ENCODE data around the gene ZNF639. TPM values are rescaled to one million over a fixed set of nuclear protein-coding genes. Genes with fewer than 3 reads are reported as not detected.

Gene ZNF639
- total RNA-seq, 1 experiment from 2014 or later: 44.1 TPM

DNA sequence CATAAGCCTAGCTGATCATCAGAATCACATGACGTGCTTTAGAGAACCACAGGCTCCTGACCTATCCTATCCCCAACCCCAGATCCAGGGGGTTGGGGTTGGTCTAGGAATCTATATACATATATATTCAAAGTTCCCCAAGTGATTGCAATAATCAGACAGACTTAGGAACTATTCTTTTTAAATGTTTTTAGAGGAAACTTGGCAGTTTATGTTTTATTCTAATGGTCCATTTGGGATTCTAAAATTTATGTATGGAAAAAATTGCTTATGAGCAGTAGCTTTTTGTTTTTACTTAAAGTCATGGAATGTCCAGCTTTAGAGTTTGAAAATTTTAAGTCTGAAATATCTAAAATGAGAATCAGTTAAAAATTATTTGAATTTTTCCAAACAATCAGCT, 46.8 kb downstream of the ZNF639 start:
- no peak overlapping the region for H3K27ac Mint-ChIP-seq
- H3K4ac ChIP-seq (ENCODE audit: low read depth, low read length): no peak overlapping the region

More for the DNA sequence above, 46.8 kb downstream of the ZNF639 start:
- no peak overlapping the region for H3K56ac ChIP-seq (ENCODE audit: insufficient read length, low read depth, low read length)
- no peak overlapping the region for H4K8ac ChIP-seq (replicated peaks; ENCODE audit: insufficient read length, low read depth, low read length)
- H3K27ac ChIP-seq (ENCODE audit: insufficient read length, low read depth, low read length): no peak overlapping the region
- no peak overlapping the region for H3T11ph ChIP-seq (ENCODE audit: low read length)
- H3K4me2 ChIP-seq (ENCODE audit: insufficient read depth, insufficient read length, low read length): no peak overlapping the region
- no peaks in the 10 kb centered on the region for H3K23me2 ChIP-seq (ENCODE audit: insufficient read length, low read depth, low read length, poor library complexity, severe bottlenecking)
- WGBS (ENCODE audit: extremely low coverage, insufficient read length, low lambda C conversion rate): no CpG with 5 or more reads among the region's 1 CpG
- H2BK5ac ChIP-seq (ENCODE audit: insufficient read length, low read length): no peak overlapping the region
- DNase-seq: no peak
- H3K4me3 Mint-ChIP-seq: no peak overlapping the region
- H4K20me1 ChIP-seq (ENCODE audit: control insufficient read depth, insufficient read depth, insufficient read length): no peaks in the 10 kb centered on the region
- H3K79me2 ChIP-seq (ENCODE audit: insufficient read depth, low read length): no peaks in the 10 kb centered on the region
- no peak overlapping the region for H4K5ac ChIP-seq (ENCODE audit: insufficient read length, low read depth, low read length)
- no peak overlapping the region for H2BK15ac ChIP-seq (ENCODE audit: low read depth, low read length)
- H2AK5ac ChIP-seq (ENCODE audit: insufficient read length, low read length): no peak overlapping the region
- H3K27me3 ChIP-seq (ENCODE audit: insufficient read depth, low read length): no peaks in the 10 kb centered on the region
- no peaks in the 10 kb centered on the region for H3K79me1 ChIP-seq (ENCODE audit: insufficient read depth, low read depth, low read length, poor library complexity, severe bottlenecking)
- H4K91ac ChIP-seq (ENCODE audit: insufficient read length, low read depth, low read length): no peak overlapping the region
- peaks cover 8 to 19% (median 14%) of the 10 kb centered on the region in 3 experiments; a peak in 5 of 7 replicates for H3K36me3 Mint-ChIP-seq (ENCODE audit: insufficient read depth in 1 of 3, low read depth in 3 of 3)
- TF ChIP-seq, protein P1, sequence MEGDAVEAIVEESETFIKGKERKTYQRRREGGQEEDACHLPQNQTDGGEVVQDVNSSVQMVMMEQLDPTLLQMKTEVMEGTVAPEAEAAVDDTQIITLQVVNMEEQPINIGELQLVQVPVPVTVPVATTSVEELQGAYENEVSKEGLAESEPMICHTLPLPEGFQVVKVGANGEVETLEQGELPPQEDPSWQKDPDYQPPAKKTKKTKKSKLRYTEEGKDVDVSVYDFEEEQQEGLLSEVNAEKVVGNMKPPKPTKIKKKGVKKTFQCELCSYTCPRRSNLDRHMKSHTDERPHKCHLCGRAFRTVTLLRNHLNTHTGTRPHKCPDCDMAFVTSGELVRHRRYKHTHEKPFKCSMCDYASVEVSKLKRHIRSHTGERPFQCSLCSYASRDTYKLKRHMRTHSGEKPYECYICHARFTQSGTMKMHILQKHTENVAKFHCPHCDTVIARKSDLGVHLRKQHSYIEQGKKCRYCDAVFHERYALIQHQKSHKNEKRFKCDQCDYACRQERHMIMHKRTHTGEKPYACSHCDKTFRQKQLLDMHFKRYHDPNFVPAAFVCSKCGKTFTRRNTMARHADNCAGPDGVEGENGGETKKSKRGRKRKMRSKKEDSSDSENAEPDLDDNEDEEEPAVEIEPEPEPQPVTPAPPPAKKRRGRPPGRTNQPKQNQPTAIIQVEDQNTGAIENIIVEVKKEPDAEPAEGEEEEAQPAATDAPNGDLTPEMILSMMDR (conservative IDR thresholded peaks at IDR 0.05): no peak
- H2AFZ ChIP-seq (ENCODE audit: low read length): no peak overlapping the region
- no peak overlapping the region for H2BK20ac ChIP-seq (ENCODE audit: low read depth, low read length, poor library complexity, severe bottlenecking)
- no peaks in the 10 kb centered on the region for H3K4me1 Mint-ChIP-seq
- H3K14ac ChIP-seq (ENCODE audit: insufficient read depth, low read length): no peak overlapping the region
- H2BK12ac ChIP-seq (ENCODE audit: insufficient read length, low read depth, low read length): no peak overlapping the region
- no peaks in the 10 kb centered on the region for H3K4me1 ChIP-seq (ENCODE audit: insufficient read depth, low read length)
- no peaks in the 10 kb centered on the region for H3K27me3 Mint-ChIP-seq (ENCODE audit: low read depth)
- no peaks in the 10 kb centered on the region for H3K9me3 ChIP-seq (ENCODE audit: control insufficient read depth, low read depth, low read length)
- H3K9me3 Mint-ChIP-seq: no peaks in the 10 kb centered on the region
- H3K18ac ChIP-seq (ENCODE audit: insufficient read length, low read depth, low read length): no peak overlapping the region
- no peak overlapping the region for H3K9ac ChIP-seq (ENCODE audit: extremely low read depth, insufficient read length, low read length)
- no peak overlapping the region for H2BK120ac ChIP-seq (ENCODE audit: low read depth, low read length, poor library complexity, severe bottlenecking)
- H3K23ac ChIP-seq (ENCODE audit: insufficient read length, low read depth, low read length): no peak overlapping the region
